DMS 273 (cell line): ENCODE data around the gene LMOD3.

ENCODE experiments used
- DNase-seq: peaks from one replicate; lab custom pipeline; 2025; ENCODE audit not compliant: unreplicated experiment; lab: John Stamatoyannopoulos, UW

The LMOD3 gene

DNA sequence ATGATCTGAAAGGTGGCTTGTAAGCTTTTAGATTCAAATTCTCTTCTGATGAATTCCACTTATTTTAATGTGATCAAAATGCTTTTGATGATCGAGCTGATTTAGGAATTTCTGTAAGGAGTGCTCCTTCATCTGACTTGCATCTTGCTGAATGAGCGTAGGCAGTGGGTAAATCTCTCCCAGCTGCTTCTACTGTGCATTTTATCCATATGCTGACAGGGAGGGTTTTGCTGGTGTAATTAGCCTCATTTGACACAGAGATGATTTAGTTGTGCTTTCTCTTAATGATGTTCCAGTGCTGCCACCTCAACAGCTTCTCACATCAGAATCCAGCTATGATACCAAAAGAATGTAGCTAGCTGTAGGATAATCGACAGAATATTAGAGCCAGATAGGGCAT lies 3.8 kb upstream of the LMOD3 start:
- no peak for DNase-seq

DNA sequence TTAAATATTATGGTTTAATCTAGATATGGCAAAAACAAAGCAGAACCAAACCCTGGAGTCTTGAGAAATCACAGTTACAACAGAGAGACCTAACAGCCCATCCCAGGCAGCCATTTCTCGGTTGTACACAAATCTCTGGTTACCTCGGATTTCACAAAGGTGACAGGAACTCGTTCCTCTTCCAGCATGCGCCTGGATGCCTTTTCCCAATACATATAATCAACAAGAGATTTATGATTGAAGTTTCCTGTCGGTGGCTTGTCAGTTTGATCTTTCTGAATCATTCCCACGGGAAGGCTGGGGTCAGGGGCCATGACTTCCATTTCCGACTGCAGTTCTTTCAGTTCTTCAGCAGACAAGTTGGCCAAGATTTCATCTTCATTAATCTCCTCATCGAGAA lies 445 bp downstream of the LMOD3 start:
- no peak for DNase-seq

DNA sequence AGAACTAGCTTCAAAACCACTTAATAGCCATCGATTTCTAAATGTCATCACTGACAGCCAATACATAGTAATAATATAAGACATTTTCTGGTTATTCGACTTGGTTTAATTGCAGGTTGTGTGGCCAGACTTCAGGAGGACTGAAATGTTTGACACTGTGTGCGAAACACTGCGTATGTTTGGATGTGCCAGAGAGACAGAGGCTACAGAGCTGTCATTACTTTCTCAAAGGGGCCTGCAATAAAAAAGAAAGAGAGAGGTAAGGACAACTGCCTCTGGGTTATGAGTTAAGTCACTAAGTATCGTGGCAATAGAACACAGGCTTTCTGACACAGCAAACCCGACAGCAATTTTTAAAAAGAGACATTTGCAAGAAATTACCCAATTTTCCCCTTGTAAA lies 882 bp downstream of the LMOD3 start:
- DNase-seq, result no peak

GRCh38 chr3:69120879-69121464 lies 1.4 kb downstream of the LMOD3 start:
- peak; percentile 82 for DNase-seq

- DNase-seq, result no peak
Measured at GRCh38 chr3:69119681-69120080, 2.7 kb downstream of the LMOD3 start.

DNA sequence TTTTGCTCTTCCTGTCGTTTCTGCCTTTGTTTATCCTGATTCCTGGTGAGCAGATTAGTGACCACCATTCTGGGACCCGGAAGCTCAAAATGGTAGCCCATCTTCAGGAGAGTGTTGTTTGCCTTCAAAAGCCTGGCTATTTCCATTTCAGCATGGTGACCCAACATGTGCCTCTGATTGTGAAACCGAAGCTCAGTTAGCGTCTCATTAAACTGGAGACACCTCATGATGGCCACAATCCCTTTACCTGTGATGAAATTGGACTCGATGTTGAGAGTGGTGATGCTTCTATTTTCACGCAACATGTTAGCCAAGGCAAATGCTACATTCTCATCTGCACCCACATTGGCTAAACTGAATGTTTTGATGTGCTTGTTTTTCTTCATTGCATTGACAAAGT lies 3.3 kb downstream of the LMOD3 start:
- DNase-seq, result no peak

DNA sequence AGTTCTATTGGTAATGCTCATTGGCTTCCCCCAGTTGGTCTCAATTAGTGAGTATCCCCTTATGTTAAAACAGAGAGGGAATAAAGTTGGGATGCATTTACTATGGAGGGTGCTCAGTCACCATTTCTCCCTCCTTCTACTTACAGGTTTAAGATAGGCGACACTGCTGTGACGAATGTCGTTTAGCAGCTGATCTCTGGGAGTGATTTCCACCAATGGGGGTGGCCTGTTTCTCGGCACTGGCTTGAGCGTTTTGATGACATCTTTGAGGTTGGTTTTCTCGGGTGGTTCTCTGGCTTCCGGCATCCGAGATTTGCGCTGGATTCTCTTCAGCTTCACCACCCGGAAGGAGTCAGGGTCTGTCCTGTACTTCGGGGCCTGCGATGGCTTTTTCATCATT lies 3.8 kb downstream of the LMOD3 start:
- no peak for DNase-seq

DNA sequence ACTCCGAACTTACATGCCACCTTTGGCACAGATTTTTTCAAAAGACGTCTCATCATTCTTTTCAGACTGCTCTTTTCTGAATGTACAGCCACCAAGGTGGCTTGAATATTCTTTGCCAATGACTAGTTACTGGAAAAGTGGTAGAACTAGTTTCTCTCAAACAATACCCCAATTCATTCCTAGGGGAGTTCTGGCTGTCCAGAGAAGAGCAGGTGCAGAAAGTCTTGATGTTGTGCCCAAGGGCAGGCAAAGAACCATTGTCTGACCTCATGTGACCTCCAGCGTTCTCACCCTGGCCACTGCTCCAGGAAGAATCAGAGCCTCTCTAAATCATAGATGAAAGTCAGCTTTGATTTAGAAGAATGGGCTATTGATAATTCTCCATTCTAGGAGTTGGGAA lies 5.5 kb downstream of the LMOD3 start:
- DNase-seq, result no peak

DNA sequence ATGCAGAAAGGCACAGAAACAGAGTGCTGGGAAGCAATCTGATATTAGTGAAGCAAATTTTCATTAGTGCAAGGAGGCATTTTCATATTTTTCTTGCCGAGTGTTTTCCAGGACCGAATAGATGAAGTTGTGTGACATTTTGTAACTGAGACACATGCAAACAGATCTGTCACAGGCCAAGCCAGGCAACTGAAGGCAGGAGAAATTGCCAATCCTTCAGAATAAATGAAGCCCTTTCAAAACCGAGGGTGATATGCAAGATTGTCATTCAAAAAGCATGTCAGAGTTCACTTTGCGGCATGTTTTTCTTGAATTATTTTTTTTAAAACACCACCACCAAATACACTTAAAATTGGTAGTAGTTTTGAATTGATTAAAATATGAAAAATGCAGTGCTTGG lies 6.2 kb downstream of the LMOD3 start:
- no peak for DNase-seq

- no peak for DNase-seq
Measured at GRCh38 chr3:69115731-69116130, 6.7 kb downstream of the LMOD3 start.

DNA sequence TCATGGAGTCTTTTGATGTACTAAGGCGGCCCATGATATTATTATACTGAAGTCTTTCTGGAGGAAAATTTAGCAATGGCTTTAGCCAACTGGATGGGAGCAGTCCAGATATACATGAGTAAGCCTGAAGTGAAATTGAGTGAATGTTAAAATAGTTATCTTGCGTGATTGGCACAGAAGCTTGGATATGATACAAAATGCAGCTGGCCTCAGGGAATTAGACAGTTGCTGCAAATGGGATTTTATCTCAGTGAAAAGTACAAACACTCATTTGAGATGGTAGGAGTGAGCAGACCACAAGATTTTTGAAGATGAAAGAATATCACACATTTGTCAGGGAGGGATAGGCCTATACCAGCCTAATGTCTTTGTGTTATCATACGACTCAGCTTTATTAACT lies 8.9 kb downstream of the LMOD3 start:
- no peak for DNase-seq

- DNase-seq, result no peak
Measured at GRCh38 chr3:69110941-69111546, 11.4 kb downstream of the LMOD3 start.

DNA sequence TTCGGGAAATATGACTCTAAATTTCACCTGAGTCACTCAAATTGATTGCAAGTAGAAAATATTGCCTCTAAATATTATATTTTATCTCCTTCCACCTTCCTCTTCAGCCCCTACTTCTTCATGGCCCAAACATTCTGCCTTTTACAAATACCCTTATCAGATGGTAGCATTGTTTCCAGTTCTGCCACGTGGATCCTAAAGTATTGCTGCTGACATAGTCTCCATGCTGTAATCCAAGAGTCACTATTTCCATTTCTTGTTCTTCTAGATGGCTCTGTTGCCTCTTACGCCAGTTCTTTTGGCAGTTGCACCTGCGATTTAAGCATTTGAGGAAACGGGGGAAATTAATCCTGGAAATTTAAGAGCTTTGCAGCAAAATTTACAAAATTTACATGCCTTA lies 13.6 kb downstream of the LMOD3 start:
- no peak for DNase-seq

GRCh38 chr3:69107841-69108240 lies 14.6 kb downstream of the LMOD3 start:
- no peak for DNase-seq

DNA sequence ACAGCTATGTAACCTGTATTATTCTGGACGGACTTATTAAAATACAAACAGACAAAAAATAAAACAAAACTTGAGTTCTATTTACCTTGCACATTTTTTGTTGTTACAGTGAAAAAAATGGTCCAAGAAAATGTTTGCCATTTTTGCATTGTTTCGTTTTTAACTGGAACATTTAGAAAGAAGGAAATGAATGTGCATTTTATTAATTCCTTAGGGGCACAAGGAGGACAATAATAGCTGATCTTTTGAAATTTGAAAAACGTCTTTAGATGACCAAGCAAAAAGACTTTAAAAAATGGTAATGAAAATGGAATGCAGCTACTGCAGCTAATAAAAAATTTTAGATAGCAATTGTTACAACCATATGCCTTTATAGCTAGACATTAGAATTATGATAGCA lies 17.1 kb downstream of the LMOD3 start:
- no peak for DNase-seq

DNA sequence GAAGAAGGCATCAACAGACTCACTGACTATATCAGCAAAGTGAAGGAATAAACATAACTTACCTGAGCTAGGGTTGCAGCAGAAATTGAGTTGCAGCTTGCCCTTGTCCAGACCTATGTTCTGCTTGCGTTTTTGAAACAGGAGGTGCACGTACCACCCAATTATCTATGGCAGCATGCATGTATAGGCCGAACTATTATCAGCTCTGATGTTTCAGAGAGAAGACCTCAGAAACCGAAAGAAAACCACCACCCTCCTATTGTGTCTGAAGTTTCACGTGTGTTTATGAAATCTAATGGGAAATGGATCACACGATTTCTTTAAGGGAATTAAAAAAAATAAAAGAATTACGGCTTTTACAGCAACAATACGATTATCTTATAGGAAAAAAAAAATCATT lies 17.8 kb downstream of the LMOD3 start:
- DNase-seq, result no peak

- DNase-seq, result no peak
Measured at GRCh38 chr3:69103123-69103522, 19.3 kb downstream of the LMOD3 start.

GRCh38 chr3:69102384-69102783 lies 20.0 kb downstream of the LMOD3 start:
- DNase-seq, result no peak

DNA sequence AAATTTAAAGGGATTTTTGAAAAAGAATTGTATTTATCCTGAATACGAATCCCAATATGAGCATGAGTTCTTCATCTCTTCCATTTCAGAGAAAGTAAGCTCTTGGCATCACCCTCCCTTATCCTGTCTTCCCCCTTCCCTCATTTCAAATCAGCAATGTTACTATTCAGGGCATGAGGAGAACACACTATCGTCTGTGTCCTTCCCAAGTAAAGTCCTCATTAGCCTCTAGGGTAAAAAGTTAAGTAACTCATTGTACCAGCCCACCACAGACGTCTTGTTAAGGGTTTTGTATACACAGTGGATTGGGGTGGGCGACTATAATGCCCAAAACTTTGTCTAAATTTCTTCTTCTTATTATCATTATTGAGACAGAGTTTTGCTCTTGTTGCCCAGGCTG lies 22.8 kb downstream of the LMOD3 start:
- no peak for DNase-seq

DNA sequence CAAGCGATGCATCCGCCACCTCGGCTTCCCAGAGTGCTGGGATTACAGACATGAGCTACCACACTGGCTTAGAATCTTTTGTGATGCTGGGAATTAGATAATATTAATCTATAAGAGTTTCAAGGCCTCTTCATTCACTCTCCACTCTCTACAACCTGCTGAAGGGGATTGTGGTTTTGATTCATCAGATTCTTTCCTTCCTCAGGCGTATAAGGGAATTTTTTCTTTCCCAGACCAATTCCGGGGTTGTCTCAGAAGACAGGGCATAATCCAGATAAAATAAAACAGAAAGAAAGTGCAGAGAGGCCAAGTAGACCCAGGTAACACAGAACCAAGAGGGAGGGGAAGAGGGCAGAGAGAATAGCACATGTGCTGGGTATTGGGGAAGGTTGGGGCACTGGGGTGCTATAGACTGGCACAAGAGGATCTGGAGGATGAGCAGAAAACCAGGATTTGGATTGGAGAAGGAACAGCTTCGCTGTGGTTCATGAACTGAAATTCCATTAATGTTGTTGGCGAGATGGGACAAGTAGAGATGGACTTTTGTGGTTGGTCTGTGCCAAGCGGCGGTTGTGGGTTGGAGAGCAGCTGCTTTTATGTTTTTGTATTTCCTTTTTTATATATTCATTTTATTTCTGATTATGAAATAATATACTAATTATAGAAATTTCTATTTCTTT lies 24.8 kb downstream of the LMOD3 start:
- no peak for DNase-seq

GRCh38 chr3:69096299-69096698 lies 26.1 kb downstream of the LMOD3 start:
- no peak for DNase-seq

DNA sequence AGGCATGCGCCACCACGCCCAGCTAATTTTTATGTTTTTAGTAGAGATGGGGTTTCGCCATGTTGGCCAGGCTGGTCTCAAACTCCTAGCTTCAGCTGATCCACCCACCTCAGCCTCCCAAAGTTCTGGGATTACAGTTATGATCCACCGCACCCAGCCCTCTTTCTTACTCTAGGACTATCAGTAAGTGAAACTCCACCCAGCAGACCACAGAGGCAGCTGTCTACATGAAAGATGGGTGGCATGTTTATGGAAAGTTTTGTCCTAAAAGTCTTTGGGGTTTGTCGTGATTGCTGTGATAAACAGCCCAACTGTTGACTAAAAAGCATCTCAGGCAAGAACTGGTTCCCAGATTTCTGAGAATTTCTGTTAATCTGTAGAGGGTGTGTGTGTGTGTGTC lies 26.8 kb downstream of the LMOD3 start:
- no peak for DNase-seq
